Ammon's horn (tissue), 1 donor: Measurements from ENCODE around the gene PRKCE.

Experiments used
- DNase-seq: peaks from one replicate; pipeline ENCODE4 v3.0.0-alpha.2; 2016; ENCODE audit warnings: low spot score

Gene PRKCE

GRCh38 chr2:45780541-45781463 lies 129.3 kb downstream of the PRKCE start:
- no peak for DNase-seq

- no peak for DNase-seq
Observed at GRCh38 chr2:45781464-45781811, 130.0 kb downstream of the PRKCE start.

GRCh38 chr2:45782436-45782835 lies 131.0 kb downstream of the PRKCE start:
- DNase-seq = no peak

GRCh38 chr2:45782986-45783385 lies 131.5 kb downstream of the PRKCE start:
- DNase-seq = peak; percentile 69

- DNase-seq = no peak
Observed at GRCh38 chr2:45786030-45786835, 134.8 kb downstream of the PRKCE start.

GRCh38 chr2:45786836-45787357 lies 135.4 kb downstream of the PRKCE start:
- no peak for DNase-seq

GRCh38 chr2:45788401-45788800 lies 136.9 kb downstream of the PRKCE start:
- DNase-seq = no peak

GRCh38 chr2:45789317-45789716 lies 137.8 kb downstream of the PRKCE start:
- DNase-seq = no peak

GRCh38 chr2:45789961-45790723 lies 138.7 kb downstream of the PRKCE start:
- no peak for DNase-seq

- no peak for DNase-seq
Observed at GRCh38 chr2:45793305-45793962, 142.0 kb downstream of the PRKCE start.

GRCh38 chr2:45794134-45794617 lies 142.7 kb downstream of the PRKCE start:
- DNase-seq = no peak

GRCh38 chr2:45796500-45796899 lies 145.0 kb downstream of the PRKCE start:
- DNase-seq = no peak

- DNase-seq = no peak
Observed at GRCh38 chr2:45797451-45798230, 146.2 kb downstream of the PRKCE start.

GRCh38 chr2:45799679-45800381 lies 148.4 kb downstream of the PRKCE start:
- no peak for DNase-seq

GRCh38 chr2:45802499-45803138 lies 151.1 kb downstream of the PRKCE start:
- DNase-seq = no peak

- no peak for DNase-seq
Observed at GRCh38 chr2:45804987-45805755, 153.7 kb downstream of the PRKCE start.

- no peak for DNase-seq
Observed at GRCh38 chr2:45806563-45807358, 155.3 kb downstream of the PRKCE start.

- DNase-seq = no peak
Observed at GRCh38 chr2:45808294-45808800, 156.9 kb downstream of the PRKCE start.
